Lower leg skin (tissue), 3 donors: ENCODE measurements around the gene HS6ST2.

Experiments
- CTCF ChIP-seq, 3 donors: fragments of 450-650 bp; IDR thresholded peaks; one replicate each; pipeline ENCODE4 v1.5.1; 2016; ENCODE audit warnings: antibody characterized with exemption in 3 of 3, mild to moderate bottlenecking in 3 of 3, moderate library complexity in 2 of 3
- POLR2A ChIP-seq, 2 donors: fragments of 450-650 bp; IDR thresholded peaks; one replicate each; pipeline ENCODE4 v1.6.1; 2016 to 2017; ENCODE audit warnings: antibody characterized with exemption in 2 of 2, mild to moderate bottlenecking in 1 of 2, moderate library complexity in 1 of 2

- TF ChIP-seq POLR2A (IDR thresholded peaks at IDR 0.05) (no peak), CTCF (IDR thresholded peaks at IDR 0.05) (no peak)
These were observed 322.3 kb downstream of the HS6ST2 start for GRCh38 chrX:132636080-132636479.
